Measurements from ENCODE around the gene KRT33B.

The KRT33B gene

GRCh38 chr17:41325126-41325525 is 44.5 kb downstream of the KRT33B start:
- no peak overlapping the region for H3K27ac ChIP-seq (ENCODE audit: low read depth, low read length, poor library complexity, severe bottlenecking)
- no peaks in the 10 kb centered on the region for H3K9me3 ChIP-seq (ENCODE audit: low read length)
- H3K4me2 ChIP-seq (ENCODE audit: low read length) = no peak overlapping the region
- H3K27me3 ChIP-seq (ENCODE audit: insufficient read depth, low read length) = no peaks in the 10 kb centered on the region
- H3K9ac ChIP-seq (ENCODE audit: low read length) = no peak overlapping the region
- no peaks in the 10 kb centered on the region for H3F3A ChIP-seq (ENCODE audit: insufficient read depth, low read length)
- H3K79me2 ChIP-seq (ENCODE audit: insufficient read depth, low read length) = no peaks in the 10 kb centered on the region
- H3K4me1 ChIP-seq (ENCODE audit: insufficient read depth, low read length, severe bottlenecking) = no peaks in the 10 kb centered on the region
- H3K36me3 ChIP-seq (ENCODE audit: insufficient read depth, low read length) = no peaks in the 10 kb centered on the region
- no peak overlapping the region for H3K4me3 ChIP-seq (ENCODE audit: low read depth, low read length, poor library complexity, severe bottlenecking)
- no peak overlapping the region for H2AFZ ChIP-seq (ENCODE audit: low read length)
- TF ChIP-seq CTCF (IDR thresholded peaks at IDR 0.05; ENCODE audit: low read length) (no peak), EZH2 (IDR thresholded peaks at IDR 0.05; ENCODE audit: borderline replicate concordance, low read length) (no peak)
- H4K20me1 ChIP-seq (ENCODE audit: insufficient read depth, low read length) = no peaks in the 10 kb centered on the region
- no peaks in the 10 kb centered on the region for H3K9me2 ChIP-seq (ENCODE audit: low read depth, low read length)

DNA sequence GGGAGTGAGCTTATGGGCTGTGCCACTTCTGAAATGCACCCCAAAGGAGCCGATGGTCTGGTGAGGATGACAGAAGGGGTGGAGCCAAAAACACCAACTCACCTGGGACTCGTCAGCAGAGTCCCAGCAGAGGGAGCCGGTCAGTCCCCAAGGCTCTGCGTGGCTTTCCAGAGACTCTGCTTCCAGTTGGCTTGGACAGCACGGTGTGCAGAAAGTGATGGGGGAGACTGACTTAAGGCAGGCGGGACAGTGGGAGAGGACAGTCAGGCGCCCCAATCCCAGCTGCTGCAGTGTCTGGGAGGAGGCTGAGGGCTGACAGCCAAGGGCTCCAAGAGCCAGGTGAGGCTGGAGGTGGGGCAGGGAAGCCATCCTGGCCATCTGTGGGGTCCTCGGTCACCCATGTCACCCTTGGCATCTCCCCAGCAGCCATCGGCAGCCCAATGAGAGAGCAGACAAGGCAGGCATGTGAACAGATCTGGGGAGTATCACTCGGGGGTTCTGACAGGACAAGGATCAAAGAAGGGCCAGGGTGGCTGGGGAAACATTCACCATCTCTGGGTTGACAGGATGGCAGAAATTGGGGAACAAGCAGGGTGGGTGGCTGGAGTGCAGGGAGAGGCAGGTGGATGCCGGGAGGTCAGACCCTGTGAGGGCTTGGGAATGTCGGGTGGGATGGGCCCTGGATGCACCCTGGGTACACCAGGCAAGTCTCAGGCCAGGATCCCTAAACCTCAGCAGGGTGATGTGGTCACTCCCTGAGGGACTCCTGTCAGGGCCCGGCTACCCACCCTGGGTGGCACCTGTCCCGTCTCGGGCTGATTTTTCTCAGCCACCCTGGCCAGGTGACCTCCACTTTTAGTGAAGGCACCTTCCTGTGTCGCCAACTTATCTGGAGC is 45.2 kb downstream of the KRT33B start:
- TF ChIP-seq CTCF (IDR thresholded peaks at IDR 0.05; ENCODE audit: low read length) (no peak), EZH2 (IDR thresholded peaks at IDR 0.05; ENCODE audit: borderline replicate concordance, low read length) (no peak)
- Histone ChIP-seq H2AFZ (ENCODE audit: low read length) (no peak overlapping the region), H3K9me3 (ENCODE audit: low read length) (peaks cover 3% of the 10 kb centered on the region; the same call in 1 of the 2 replicates)

DNA sequence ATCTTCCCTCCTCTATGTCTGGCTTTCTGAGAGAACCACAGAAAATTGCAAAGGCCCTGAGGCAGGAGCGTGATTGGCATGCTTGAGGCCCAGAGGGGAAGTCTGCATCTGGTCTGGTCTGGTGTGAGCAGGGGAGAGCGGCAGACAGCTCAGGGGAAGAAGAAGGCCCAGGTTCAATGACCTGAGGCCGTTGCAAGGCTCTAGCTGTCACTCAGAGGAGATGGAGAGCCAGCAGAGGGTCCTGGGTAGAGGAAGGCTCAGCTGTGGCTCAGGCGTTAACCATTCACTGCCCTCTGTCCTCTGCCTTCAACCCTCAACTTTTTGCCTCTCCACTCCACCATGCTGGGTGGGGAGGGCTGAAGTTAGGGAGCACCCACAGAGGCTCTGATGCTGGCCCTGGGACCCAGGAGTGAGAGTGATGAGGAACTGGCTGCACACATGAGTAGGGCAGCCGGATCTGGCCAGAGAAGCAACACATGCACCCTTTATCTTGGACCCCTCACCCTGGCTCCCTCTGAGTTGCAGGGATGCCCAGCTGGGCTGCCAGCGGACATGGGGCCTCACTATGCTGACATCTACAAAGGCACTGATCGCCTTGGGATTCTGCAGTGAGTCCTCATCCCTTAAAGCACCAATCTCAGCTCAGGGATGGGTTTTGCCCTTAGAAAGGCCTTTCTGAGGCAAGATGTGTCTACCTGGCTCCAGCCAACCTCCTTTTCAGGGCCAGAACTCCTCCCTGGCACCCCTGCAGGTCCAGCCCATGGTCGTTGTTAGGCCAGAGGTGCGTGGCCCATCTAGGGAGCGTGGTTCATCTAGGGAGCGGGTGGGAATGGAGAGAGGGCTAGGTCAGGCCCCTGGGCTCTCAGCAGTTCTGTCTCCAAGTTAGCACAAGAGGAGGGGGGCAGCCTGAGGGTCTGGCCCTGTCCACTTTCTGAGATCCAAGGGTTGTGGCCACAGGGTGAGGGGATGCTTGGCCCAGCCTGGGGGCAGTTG is 46.4 kb downstream of the KRT33B start:
- 0 out of 2 replicates have a peak, but pooled peaks cover 3% of the 10 kb centered on the region for H3K27me3 ChIP-seq (ENCODE audit: insufficient read depth, low read length)
- no peak for TF ChIP-seq EZH2 (IDR thresholded peaks at IDR 0.05; ENCODE audit: borderline replicate concordance, low read length)
- TF ChIP-seq CTCF (IDR thresholded peaks at IDR 0.05; ENCODE audit: low read length) = no peak
- no peaks in the 10 kb centered on the region for H3K36me3 ChIP-seq (ENCODE audit: insufficient read depth, low read length)
- H3K4me3 ChIP-seq (ENCODE audit: low read depth, low read length, poor library complexity, severe bottlenecking) = no peak overlapping the region
- no peaks in the 10 kb centered on the region for H3K79me2 ChIP-seq (ENCODE audit: insufficient read depth, low read length)
- H3K9ac ChIP-seq (ENCODE audit: low read length) = no peak overlapping the region
- H3F3A ChIP-seq (ENCODE audit: insufficient read depth, low read length) = no peaks in the 10 kb centered on the region
- H3K27ac ChIP-seq (ENCODE audit: low read depth, low read length, poor library complexity, severe bottlenecking) = no peak overlapping the region
- H4K20me1 ChIP-seq (ENCODE audit: insufficient read depth, low read length) = no peaks in the 10 kb centered on the region
- no peaks in the 10 kb centered on the region for H3K9me2 ChIP-seq (ENCODE audit: low read depth, low read length)
- H3K4me2 ChIP-seq (ENCODE audit: low read length) = no peak overlapping the region
- H2AFZ ChIP-seq (ENCODE audit: low read length) = no peak overlapping the region
- peaks cover 4% of the 10 kb centered on the region; the same call in 1 of the 2 replicates for H3K9me3 ChIP-seq (ENCODE audit: low read length)
- no peaks in the 10 kb centered on the region for H3K4me1 ChIP-seq (ENCODE audit: insufficient read depth, low read length, severe bottlenecking)

More for the DNA sequence above, 45.2 kb downstream of the KRT33B start:
- no peak overlapping the region for H3K27ac ChIP-seq (ENCODE audit: low read depth, low read length, poor library complexity, severe bottlenecking)
- no peaks in the 10 kb centered on the region for H3K79me2 ChIP-seq (ENCODE audit: insufficient read depth, low read length)
- no peaks in the 10 kb centered on the region for H3F3A ChIP-seq (ENCODE audit: insufficient read depth, low read length)
- H3K9me2 ChIP-seq (ENCODE audit: low read depth, low read length) = no peaks in the 10 kb centered on the region
- no peak overlapping the region for H3K9ac ChIP-seq (ENCODE audit: low read length)
- no peaks in the 10 kb centered on the region for H3K4me1 ChIP-seq (ENCODE audit: insufficient read depth, low read length, severe bottlenecking)
- H3K27me3 ChIP-seq (ENCODE audit: insufficient read depth, low read length) = 0 out of 2 replicates have a peak, but pooled peaks cover 1% of the 10 kb centered on the region
- no peaks in the 10 kb centered on the region for H4K20me1 ChIP-seq (ENCODE audit: insufficient read depth, low read length)
- H3K36me3 ChIP-seq (ENCODE audit: insufficient read depth, low read length) = no peaks in the 10 kb centered on the region
- H3K4me3 ChIP-seq (ENCODE audit: low read depth, low read length, poor library complexity, severe bottlenecking) = no peak overlapping the region
- H3K4me2 ChIP-seq (ENCODE audit: low read length) = no peak overlapping the region
